ENCODE data around the gene DCLK1.

DNA sequence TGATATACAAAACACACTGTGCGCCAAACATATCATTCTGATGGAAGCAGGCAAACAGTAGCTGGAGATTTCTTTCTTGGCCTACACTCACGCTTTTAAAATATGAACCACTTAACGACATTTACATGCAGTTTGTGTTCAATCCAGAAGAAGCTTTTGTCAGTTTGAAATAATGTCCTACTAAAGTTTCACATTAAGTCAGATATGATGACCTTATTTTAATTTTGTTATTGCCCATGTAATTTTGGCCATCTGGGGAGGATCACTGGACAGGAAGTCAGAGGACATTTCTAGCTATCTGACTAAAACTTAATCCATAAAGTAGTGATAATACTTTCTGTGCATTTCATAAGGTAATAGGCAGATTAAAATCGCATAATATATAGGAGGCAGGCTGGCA is 98.1 kb downstream of the DCLK1 start:
- TF ChIP-seq, protein P1, sequence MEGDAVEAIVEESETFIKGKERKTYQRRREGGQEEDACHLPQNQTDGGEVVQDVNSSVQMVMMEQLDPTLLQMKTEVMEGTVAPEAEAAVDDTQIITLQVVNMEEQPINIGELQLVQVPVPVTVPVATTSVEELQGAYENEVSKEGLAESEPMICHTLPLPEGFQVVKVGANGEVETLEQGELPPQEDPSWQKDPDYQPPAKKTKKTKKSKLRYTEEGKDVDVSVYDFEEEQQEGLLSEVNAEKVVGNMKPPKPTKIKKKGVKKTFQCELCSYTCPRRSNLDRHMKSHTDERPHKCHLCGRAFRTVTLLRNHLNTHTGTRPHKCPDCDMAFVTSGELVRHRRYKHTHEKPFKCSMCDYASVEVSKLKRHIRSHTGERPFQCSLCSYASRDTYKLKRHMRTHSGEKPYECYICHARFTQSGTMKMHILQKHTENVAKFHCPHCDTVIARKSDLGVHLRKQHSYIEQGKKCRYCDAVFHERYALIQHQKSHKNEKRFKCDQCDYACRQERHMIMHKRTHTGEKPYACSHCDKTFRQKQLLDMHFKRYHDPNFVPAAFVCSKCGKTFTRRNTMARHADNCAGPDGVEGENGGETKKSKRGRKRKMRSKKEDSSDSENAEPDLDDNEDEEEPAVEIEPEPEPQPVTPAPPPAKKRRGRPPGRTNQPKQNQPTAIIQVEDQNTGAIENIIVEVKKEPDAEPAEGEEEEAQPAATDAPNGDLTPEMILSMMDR (IDR thresholded peaks at IDR 0.05): no peak
- no peak for TF ChIP-seq POLR2AphosphoS5 (IDR thresholded peaks at IDR 0.05; ENCODE audit: insufficient read depth in 1 of 2, low read depth in 1 of 2)

Measured in vagina (tissue), 2 donors.